Fibroblast of lung (primary cell): Measurements from ENCODE around the gene SULT4A1. TPM values are rescaled to one million over a fixed set of nuclear protein-coding genes. Genes with fewer than 3 reads are reported as not detected.

Experiments used
- DNase-seq, 2 donors: peaks; one replicate each; pipeline versions ENCODE4 v3.0.0 to v3.0.0-alpha.2; 2010; ENCODE audit warnings: low read depth in 2 of 2
- H2AFZ ChIP-seq: 2 replicates; pipeline ENCODE4 v1.5.1; 2012; ENCODE audit warnings: low read length, control low read depth, inconsistent platforms
- H3K27ac ChIP-seq: 2 replicates; pipeline ENCODE4 v1.5.1; 2011; ENCODE audit warnings: low read length, control low read depth; ENCODE audit not compliant: insufficient read depth
- H3K27me3 ChIP-seq: 2 replicates; pipeline ENCODE4 v1.5.1; 2011; ENCODE audit warnings: mild to moderate bottlenecking, low read length; ENCODE audit not compliant: control insufficient read depth, insufficient read depth
- H3K36me3 ChIP-seq: 2 replicates; pipeline ENCODE4 v1.5.1; 2011; ENCODE audit warnings: low read length; ENCODE audit not compliant: control insufficient read depth, insufficient read depth
- H3K4me1 ChIP-seq: 2 replicates; pipeline ENCODE4 v1.5.1; 2011; ENCODE audit warnings: low read length; ENCODE audit not compliant: control insufficient read depth, insufficient read depth; ENCODE audit errors: extremely low read depth
- H3K4me2 ChIP-seq: 2 replicates; pipeline ENCODE4 v1.5.1; 2011; ENCODE audit warnings: low read length, control low read depth; ENCODE audit not compliant: insufficient read depth; ENCODE audit errors: extremely low read depth
- H3K4me3 ChIP-seq, 4 experiments: fragments of 200-600 bp in 1 of 4; sonication (generic) in 1 of 4; replicated peaks in 1 of 4; 2 replicates each; pipeline ENCODE4 v1.5.1; 2011 to 2016; ENCODE audit warnings: low read length in 4 of 4, low read depth in 3 of 4, mild to moderate bottlenecking in 3 of 4, control low read depth in 2 of 4, inconsistent platforms in 1 of 4, mixed read lengths in 1 of 4; ENCODE audit not compliant: insufficient read depth in 1 of 4; ENCODE audit errors: control extremely low read depth in 1 of 4
- H3K79me2 ChIP-seq: 2 replicates; pipeline ENCODE4 v1.5.1; 2012; ENCODE audit warnings: mild to moderate bottlenecking, low read length, inconsistent platforms; ENCODE audit not compliant: control insufficient read depth, insufficient read depth
- H3K9ac ChIP-seq: 2 replicates; pipeline ENCODE4 v1.5.1; 2011; ENCODE audit warnings: mild to moderate bottlenecking, low read length, control low read depth; ENCODE audit not compliant: insufficient read depth
- H3K9me3 ChIP-seq: 2 replicates; pipeline ENCODE4 v1.5.1; 2012; ENCODE audit warnings: low read depth, low read length; ENCODE audit not compliant: control insufficient read depth, insufficient read depth
- H4K20me1 ChIP-seq: 2 replicates; pipeline ENCODE4 v1.5.1; 2011; ENCODE audit warnings: low read length; ENCODE audit not compliant: control insufficient read depth, insufficient read depth; ENCODE audit errors: extremely low read depth
- CTCF ChIP-seq, 2 donors: IDR thresholded peaks in 1 of 2; conservative IDR thresholded peaks in 1 of 2; 1 replicate in 1 of 2; 2 replicates in 1 of 2; pipeline ENCODE4 v1.5.1; 2011 to 2012; ENCODE audit warnings: low read length in 2 of 2, control low read depth in 1 of 2, inconsistent platforms in 1 of 2, low read depth in 1 of 2, mild to moderate bottlenecking in 1 of 2
- EZH2 ChIP-seq: IDR thresholded peaks from 2 replicates; pipeline ENCODE4 v1.5.1; 2012; ENCODE audit warnings: low read length, control low read depth, mild to moderate bottlenecking; ENCODE audit errors: missing control alignments
- polyA plus RNA-seq, 2 donors: library from polyadenylated mRNA; depleted of rRNA in 1 of 2; stranded (reverse) in 1 of 2; unstranded in 1 of 2; fragments of >200 nt; gene quantifications; 2 replicates each; pipeline ENCODE4 v1.2.1, GENCODE V29; 2011 to 2012; ENCODE audit warnings: missing spikeins in 1 of 2
- total RNA-seq: library from RNA; depleted of rRNA; stranded (reverse); fragments of >200 nt; gene quantifications from 2 replicates; pipeline ENCODE4 v1.2.1, GENCODE V29; 2014

SULT4A1 gene
- total and polyA plus RNA-seq, 2 donors (not counting 1 experiment from before 2014, with no cell fraction given), result 0.16 to 0.50 TPM

GRCh38 chr22:43811777-43812148, 50.5 kb downstream of the SULT4A1 start:
- peak overlapping the region; percentile 96 for H3K27ac ChIP-seq
- H3K4me1 ChIP-seq, result peaks cover 3% of the 10 kb centered on the region
- no peaks in the 10 kb centered on the region for H3K36me3 ChIP-seq
- peaks cover 2% of the 10 kb centered on the region for H3K79me2 ChIP-seq
- peak overlapping the region; percentile 92 for H3K9ac ChIP-seq
- H3K9me3 ChIP-seq, result no peaks in the 10 kb centered on the region
- H3K27me3 ChIP-seq, result no peaks in the 10 kb centered on the region
- DNase-seq, result peak; percentile 48 to 56
- no peaks in the 10 kb centered on the region for H4K20me1 ChIP-seq
- H3K4me2 ChIP-seq, result peak overlapping the region; percentile 96
- H2AFZ ChIP-seq, result peak overlapping the region; percentile 97
- H3K4me3 ChIP-seq, result peak overlapping the region; percentile 87 to 96 (median 94)
- TF ChIP-seq CTCF (conservative IDR thresholded peaks at IDR 0.05 in 1 of 2, IDR thresholded peaks at IDR 0.05 in 1 of 2; ENCODE audit: low read depth in 1 of 2, low read length in 2 of 2), result no peak
- TF ChIP-seq EZH2, result no peak

GRCh38 chr22:43802897-43803495, 59.3 kb downstream of the SULT4A1 start:
- Histone ChIP-seq H3K4me3 (no peak overlapping the region), H3K27ac (no peak overlapping the region), H3K4me2 (no peak overlapping the region), H3K9me3 (no peaks in the 10 kb centered on the region), H3K36me3 (no peaks in the 10 kb centered on the region), H3K79me2 (no peaks in the 10 kb centered on the region), H2AFZ (no peak overlapping the region), H4K20me1 (no peaks in the 10 kb centered on the region), H3K27me3 (no peaks in the 10 kb centered on the region), H3K9ac (no peak overlapping the region), H3K4me1 (no peaks in the 10 kb centered on the region)
- TF ChIP-seq CTCF (conservative IDR thresholded peaks at IDR 0.05 in 1 of 2, IDR thresholded peaks at IDR 0.05 in 1 of 2; ENCODE audit: low read depth in 1 of 2, low read length in 2 of 2) (no peak), EZH2 (no peak)
- DNase-seq, result no peak

DNA sequence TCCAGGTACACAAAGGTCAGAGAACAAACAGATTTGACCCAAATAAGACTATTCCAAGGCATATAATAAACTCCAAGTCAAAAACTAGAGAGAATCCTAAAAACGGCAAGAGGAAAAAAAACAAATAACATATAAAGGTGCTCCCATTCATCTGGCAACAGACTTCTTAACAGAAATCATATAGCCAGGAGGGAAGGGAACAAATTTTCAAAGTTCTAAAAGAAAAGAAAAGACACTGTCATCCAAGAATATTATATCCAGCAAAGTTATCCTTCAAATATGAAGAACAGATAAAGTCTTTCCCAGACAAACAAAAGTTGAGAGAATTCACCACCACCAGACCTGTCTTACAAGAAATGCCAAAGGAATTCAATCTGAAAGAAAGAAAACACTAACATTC, 61.3 kb downstream of the SULT4A1 start:
- Histone ChIP-seq H3K9me3 (no peaks in the 10 kb centered on the region), H3K27me3 (peaks cover 1% of the 10 kb centered on the region), H3K4me3 (no peak overlapping the region), H3K79me2 (no peaks in the 10 kb centered on the region), H3K4me1 (no peaks in the 10 kb centered on the region), H4K20me1 (no peaks in the 10 kb centered on the region), H3K4me2 (no peak overlapping the region), H2AFZ (no peak overlapping the region), H3K36me3 (no peaks in the 10 kb centered on the region), H3K9ac (no peak overlapping the region), H3K27ac (no peak overlapping the region)
- no peak for TF ChIP-seq EZH2
- TF ChIP-seq CTCF (conservative IDR thresholded peaks at IDR 0.05 in 1 of 2, IDR thresholded peaks at IDR 0.05 in 1 of 2; ENCODE audit: low read depth in 1 of 2, low read length in 2 of 2), result no peak
- no peak for DNase-seq
